Measurements from ENCODE around the gene CKAP5.

DNA sequence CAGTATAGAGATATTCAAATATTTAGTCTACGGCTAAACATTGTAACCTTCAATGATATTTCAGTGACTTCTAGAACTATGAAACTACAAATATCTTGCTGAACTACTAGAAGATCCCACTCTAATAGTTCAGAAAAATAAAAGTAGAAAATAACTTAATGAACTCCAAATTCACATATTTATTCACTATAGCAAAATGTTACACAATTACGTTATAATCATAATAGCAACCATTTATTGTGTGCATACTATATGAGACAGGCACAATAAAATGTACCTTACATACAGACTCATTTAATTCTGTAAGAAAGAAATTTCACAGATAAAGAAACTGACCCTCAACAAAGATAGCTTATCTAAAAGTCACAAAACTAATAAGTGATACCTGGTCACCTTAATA lies 69.2 kb downstream of the CKAP5 start:
- no peak for TF ChIP-seq ZNF274 (IDR thresholded peaks at IDR 0.05; ENCODE audit: low read length)
- no peak for TF ChIP-seq ZNF274 (tag by site-specific recombination; IDR thresholded peaks at IDR 0.05; ENCODE audit: borderline replicate concordance)
- no peak for TF ChIP-seq ZBTB21 (tag by site-specific recombination; IDR thresholded peaks at IDR 0.05)
- TF ChIP-seq ZNF169 (tag by site-specific recombination; IDR thresholded peaks at IDR 0.05): no peak
- no peak for TF ChIP-seq ZNF549 (tag by site-specific recombination; IDR thresholded peaks at IDR 0.05)

Measured in HEK293 (cell line).